HepG2 (cell line): Measurements from ENCODE around the gene OGFR. TPM values are rescaled to one million over a fixed set of nuclear protein-coding genes. Genes with fewer than 3 reads are reported as not detected.
A peak's percentile ranks its signal among the peaks of the same experiment; 100 is the strongest.

Source experiments
- CEBPB ChIP-seq: IDR thresholded peaks from 2 replicates; pipeline ENCODE4 v1.6.1; 2011; ENCODE audit warnings: low read depth, low read length, improper control_type of control experiment, borderline replicate concordance
- ETS1 ChIP-seq: sonication (generic); formaldehyde crosslinking; IDR thresholded peaks from 2 replicates; pipeline ENCODE4 v1.4.0; 2020; ENCODE audit warnings: missing genetic modification reagents
- FOXA3 ChIP-seq: IDR thresholded peaks from 2 replicates; pipeline ENCODE4 v1.6.1; 2016; ENCODE audit warnings: missing genetic modification reagents, missing compliant biosample characterization
- MTERF4 ChIP-seq: sonication (generic); formaldehyde crosslinking; IDR thresholded peaks from 2 replicates; pipeline ENCODE4 v1.8.0; 2023; ENCODE audit warnings: mild to moderate bottlenecking, missing genetic modification reagents
- PAX8 ChIP-seq: sonication (generic); formaldehyde crosslinking; IDR thresholded peaks from 2 replicates; pipeline ENCODE4 v1.8.0; 2022; ENCODE audit warnings: mild to moderate bottlenecking, missing genetic modification reagents, borderline replicate concordance
- PLSCR1 ChIP-seq: sonication (generic); formaldehyde crosslinking; IDR thresholded peaks from 2 replicates; pipeline ENCODE4 v1.5.0; 2020; ENCODE audit warnings: missing genetic modification reagents, mild to moderate bottlenecking, borderline replicate concordance
- SCMH1 ChIP-seq: sonication (generic); formaldehyde crosslinking; IDR thresholded peaks from 2 replicates; pipeline ENCODE4 v1.9.0; 2021; ENCODE audit warnings: missing genetic modification reagents, mild to moderate bottlenecking, borderline replicate concordance
- SYNCRIP ChIP-seq: fragments of 200-400 bp; formaldehyde crosslinking; IDR thresholded peaks from 2 replicates; pipeline ENCODE4 v1.6.1; 2018; ENCODE audit warnings: mild to moderate bottlenecking, low read depth, low read length; ENCODE audit not compliant: insufficient read depth
- TCF12 ChIP-seq, 2 experiments: fragments of 450-650 bp in 1 of 2; sonication (generic) in 1 of 2; formaldehyde crosslinking in 1 of 2; IDR thresholded peaks; 2 replicates each; pipeline versions ENCODE4 v1.6.1 to v1.8.0; 2017 to 2022; ENCODE audit warnings: antibody characterized with exemption in 1 of 2, mild to moderate bottlenecking in 1 of 2, missing genetic modification reagents in 1 of 2, moderate library complexity in 1 of 2
- TEAD3 ChIP-seq: optimal IDR thresholded peaks from 2 replicates; pipeline ENCODE3; 2016; ENCODE audit warnings: borderline replicate concordance
- TERF1 ChIP-seq: sonication (generic); formaldehyde crosslinking; IDR thresholded peaks from 2 replicates; pipeline ENCODE4 v1.8.0; 2022; ENCODE audit warnings: mild to moderate bottlenecking, missing genetic modification reagents, moderate library complexity
- ZBTB39 ChIP-seq: sonication (generic); formaldehyde crosslinking; IDR thresholded peaks from 2 replicates; pipeline ENCODE4 v1.5.0; 2020; ENCODE audit warnings: missing genetic modification reagents
- ZFAT ChIP-seq: sonication (generic); formaldehyde crosslinking; conservative IDR thresholded peaks from 2 replicates; pipeline ENCODE4 v1.8.1; 2023; ENCODE audit warnings: missing genetic modification reagents, inconsistent platforms
- ZFP36L2 ChIP-seq: sonication (generic); formaldehyde crosslinking; IDR thresholded peaks from 2 replicates; pipeline ENCODE4 v1.4.0; 2020; ENCODE audit warnings: missing genetic modification reagents
- ZNF180 ChIP-seq: sonication (generic); formaldehyde crosslinking; IDR thresholded peaks from 2 replicates; pipeline ENCODE4 v1.4.0; 2020; ENCODE audit warnings: low read depth, missing genetic modification reagents, borderline replicate concordance
- ZNF256 ChIP-seq: sonication (generic); formaldehyde crosslinking; conservative IDR thresholded peaks from 2 replicates; pipeline ENCODE4 v1.4.0; 2020; ENCODE audit warnings: missing genetic modification reagents
- ZNF441 ChIP-seq: sonication (generic); formaldehyde crosslinking; IDR thresholded peaks from 2 replicates; pipeline ENCODE4 v1.7.0; 2021; ENCODE audit warnings: missing genetic modification reagents, borderline replicate concordance
- ZNF597 ChIP-seq: sonication (generic); formaldehyde crosslinking; IDR thresholded peaks from 2 replicates; pipeline ENCODE4 v1.5.0; 2020; ENCODE audit warnings: missing genetic modification reagents
- ZNF678 ChIP-seq: sonication (generic); formaldehyde crosslinking; IDR thresholded peaks from 2 replicates; pipeline ENCODE4 v1.4.0; 2020; ENCODE audit warnings: mild to moderate bottlenecking, missing genetic modification reagents
- ZNF761 ChIP-seq: sonication (generic); formaldehyde crosslinking; conservative IDR thresholded peaks from 2 replicates; pipeline ENCODE4 v1.4.0; 2020; ENCODE audit warnings: mild to moderate bottlenecking, missing genetic modification reagents
- ZNF83 ChIP-seq: sonication (generic); formaldehyde crosslinking; IDR thresholded peaks from 2 replicates; pipeline ENCODE4 v1.4.0; 2020; ENCODE audit warnings: missing genetic modification reagents, mild to moderate bottlenecking, borderline replicate concordance
- ZSCAN31 ChIP-seq: sonication (generic); formaldehyde crosslinking; IDR thresholded peaks from 2 replicates; pipeline ENCODE4 v1.5.0; 2020; ENCODE audit warnings: low read depth, mild to moderate bottlenecking, missing genetic modification reagents
- polyA plus RNA-seq, 8 experiments: library from polyadenylated mRNA; depleted of rRNA in 3 of 8; stranded (reverse) in 7 of 8; unstranded in 1 of 8; fragments of >200 nt; fragmentation: Illumina TruSeq in 4 of 8; extraction: Trizol in 4 of 8; gene quantifications; 2 replicates each; pipeline versions ENCODE4 v1.2.1 to v1.2.3, GENCODE V29; 2011 to 2016; ENCODE audit warnings: low read depth in 4 of 8, missing spikeins in 1 of 8, mixed read lengths in 1 of 8; ENCODE audit not compliant: insufficient read depth in 1 of 8
- total RNA-seq, 5 experiments: library from RNA; depleted of rRNA; stranded (reverse); fragments of >200 nt; fragmentation: Illumina TruSeq; extraction: Trizol; gene quantifications; 2 replicates each; pipeline ENCODE4 v1.2.3, GENCODE V29; 2016; ENCODE audit warnings: low read depth in 1 of 5

The OGFR gene
- total and polyA plus RNA-seq, 2 of the 13 experiments (the other 11 are each of a cell fraction or from before 2014, with no cell fraction given), result 47.7 to 81.8 TPM

- no peak for TF ChIP-seq TERF1 (CRISPR knock-in tag)
- TF ChIP-seq ZSCAN31 (CRISPR knock-in tag), result no peak
- no peak for TF ChIP-seq TCF12 (IDR thresholded peaks at IDR 0.05)
- TF ChIP-seq TCF12 (CRISPR knock-in tag; IDR thresholded peaks at IDR 0.05), result no peak
- TF ChIP-seq ZFAT (CRISPR knock-in tag), result no peak
- TF ChIP-seq ZNF180 (CRISPR knock-in tag), result no peak
- TF ChIP-seq MTERF4 (CRISPR knock-in tag), result peak; percentile 60; the same call in 1 of the 2 replicates
- peak; percentile 70 for TF ChIP-seq TEAD3 (CRISPR knock-in tag)
- TF ChIP-seq SYNCRIP, result no peak
- TF ChIP-seq ZNF441, result peak; percentile 34; the same call in 1 of the 2 replicates
- peak; percentile 84 for TF ChIP-seq ZNF256 (CRISPR knock-in tag)
- no peak for TF ChIP-seq ZFP36L2 (CRISPR knock-in tag)
- no peak; the same call in 1 of the 2 replicates for TF ChIP-seq PAX8
- TF ChIP-seq ZNF761 (CRISPR knock-in tag), result peak; percentile 83; the same call in 1 of the 2 replicates
- no peak for TF ChIP-seq PLSCR1 (CRISPR knock-in tag)
- TF ChIP-seq ZNF83 (CRISPR knock-in tag), result no peak
- TF ChIP-seq ZNF678 (CRISPR knock-in tag), result 0 out of 2 replicates have a peak, but pooled peaks have one; percentile 18
- TF ChIP-seq ZBTB39 (CRISPR knock-in tag), result no peak
- no peak for TF ChIP-seq ZNF597
- TF ChIP-seq SCMH1, result no peak
- TF ChIP-seq ETS1 (CRISPR knock-in tag), result peak; percentile 78; the same call in 1 of the 2 replicates
- peak; percentile 85 for TF ChIP-seq FOXA3 (CRISPR knock-in tag)
- peak; percentile 90 for TF ChIP-seq CEBPB
These were observed 1.2 kb downstream of the OGFR start (continued) for GRCh38 chr20:62805711-62806382.
